GM21528 (cell line): ENCODE results near the gene CSTF3.

Experiments
- ATAC-seq: cut with Tn5 transposase; IDR thresholded peaks from one replicate; pipeline ENCODE4 v1.9.1; 2021; ENCODE audit warnings: mild to moderate bottlenecking, moderate library complexity; ENCODE audit not compliant: unreplicated experiment, low FRiP score

The CSTF3 gene

DNA sequence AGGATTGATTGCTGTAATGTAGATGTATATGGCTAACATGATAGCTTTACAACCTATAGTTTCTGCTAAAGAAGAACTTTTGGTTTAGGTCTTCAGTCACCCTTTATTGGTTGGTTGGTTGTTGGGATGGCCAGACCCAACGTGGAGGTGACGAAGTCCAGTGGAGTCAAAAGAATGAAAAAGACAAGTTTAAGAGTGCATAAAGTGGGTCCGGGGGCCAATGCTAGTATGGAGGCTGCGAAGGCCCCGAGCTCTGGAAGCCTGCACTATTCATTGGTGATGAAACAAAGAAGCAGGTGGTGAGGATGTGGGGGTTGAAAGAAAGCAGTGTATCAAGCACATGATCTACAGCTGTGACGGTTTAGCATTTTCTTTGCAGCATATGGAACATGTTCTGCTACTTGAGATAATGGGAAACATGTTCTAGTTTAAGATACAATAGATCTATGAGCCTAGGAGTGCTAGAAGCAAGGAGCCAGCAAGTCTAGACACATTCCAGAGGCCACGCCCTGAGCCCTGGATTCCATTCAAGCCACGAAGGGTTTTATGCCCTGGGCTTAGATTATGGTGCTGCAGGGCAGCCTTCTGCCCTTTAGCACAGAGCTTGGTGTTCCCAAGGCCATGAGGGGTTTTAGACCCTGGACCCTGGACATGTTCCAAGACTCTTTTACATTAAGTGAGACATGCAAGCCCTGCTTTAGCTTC lies 115.6 kb downstream of the CSTF3 start:
- ATAC-seq: no peak

DNA sequence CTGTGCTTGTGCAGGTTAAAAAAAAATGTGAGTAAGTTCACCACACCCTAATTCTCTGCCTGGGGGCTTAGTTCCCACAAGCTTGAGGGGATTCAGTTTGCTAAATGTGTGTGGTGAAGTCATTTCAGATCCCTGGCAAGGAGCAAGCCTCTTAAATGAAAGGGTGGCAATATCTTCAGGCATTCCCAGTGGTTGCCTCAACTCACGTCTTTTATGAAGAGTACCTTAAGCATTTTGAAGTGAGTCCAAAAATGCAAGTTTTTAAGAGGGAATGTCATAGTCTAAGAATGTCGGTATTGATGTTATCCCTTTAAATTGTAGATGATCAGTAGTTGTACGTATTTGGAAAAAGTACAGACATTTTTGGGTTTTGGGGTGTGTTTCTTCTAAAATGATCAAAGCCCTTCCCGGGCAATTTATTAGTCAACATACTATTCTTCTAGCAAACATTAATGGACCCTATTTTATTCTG lies 117.0 kb downstream of the CSTF3 start:
- no peak for ATAC-seq

DNA sequence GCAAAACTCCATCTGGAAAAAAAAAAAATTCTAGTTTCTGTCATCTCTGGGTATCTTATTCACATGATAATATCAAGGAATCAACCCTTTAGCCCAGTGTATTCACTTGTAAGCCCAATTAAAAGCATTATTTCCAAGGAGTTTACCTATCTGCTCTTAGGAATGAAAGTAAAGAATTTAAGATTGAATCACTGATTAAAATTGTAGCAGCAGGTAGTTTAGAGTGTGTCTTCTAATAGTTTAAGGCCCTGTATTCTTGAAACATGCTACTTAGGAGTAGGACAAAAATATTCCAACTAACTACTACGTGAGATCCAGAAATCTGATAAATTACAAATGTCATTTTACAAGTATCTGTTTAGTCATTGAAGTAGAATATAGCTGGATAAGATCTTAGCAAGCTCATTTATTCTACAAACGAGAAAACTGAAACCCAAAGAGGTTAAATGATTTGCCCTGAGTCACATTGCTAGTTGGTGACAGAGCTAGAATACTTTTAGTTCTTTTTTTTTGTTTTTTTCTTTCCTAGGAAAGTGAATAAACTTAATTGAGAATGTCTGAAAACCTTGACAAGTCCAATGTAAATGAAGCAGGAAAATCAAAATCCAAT lies 118.0 kb downstream of the CSTF3 start:
- no peak for ATAC-seq

- ATAC-seq: no peak
These were observed 120.3 kb downstream of the CSTF3 start for GRCh38 chr11:33040862-33041453.

DNA sequence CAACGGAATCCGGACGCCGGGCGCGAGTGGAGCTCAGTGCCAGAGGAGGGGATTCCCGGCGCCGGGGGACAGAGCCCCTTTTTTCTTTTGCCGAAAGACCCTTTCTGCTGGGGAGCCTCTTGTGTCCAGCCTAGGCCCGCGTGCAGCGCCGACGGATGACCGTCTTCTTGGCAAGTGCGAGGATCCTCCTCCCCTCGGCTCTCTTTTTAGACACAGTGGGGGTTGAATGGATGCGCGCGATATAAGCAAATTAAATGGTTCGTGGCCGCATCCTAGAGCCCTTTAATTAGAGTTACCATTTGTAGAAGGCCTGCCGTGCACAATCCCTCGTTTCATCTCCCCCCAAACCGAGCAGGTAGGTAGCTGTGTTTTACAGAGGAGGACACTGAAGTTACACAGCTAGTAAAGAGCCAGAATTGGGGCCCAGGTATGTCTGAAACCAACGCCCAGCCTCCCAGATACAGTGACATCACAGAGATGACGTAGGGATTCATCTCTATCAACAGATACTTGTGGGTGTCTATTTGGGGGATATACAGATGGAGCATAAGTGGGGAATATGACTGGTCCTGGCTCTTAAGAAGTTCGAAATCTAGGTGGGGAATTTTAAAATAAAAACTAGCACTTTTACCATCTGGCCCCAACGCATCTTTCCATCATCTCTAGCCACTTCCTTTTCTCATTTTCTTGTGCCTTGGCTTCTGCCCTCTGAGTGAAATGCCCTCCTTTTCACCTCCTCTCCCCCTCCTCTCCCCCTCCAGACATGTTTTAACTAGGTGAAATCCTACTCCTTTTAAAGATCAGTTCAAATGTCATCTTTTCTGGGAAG lies 121.0 kb downstream of the CSTF3 start:
- peak; percentile 23 for ATAC-seq

- peak; percentile 82 for ATAC-seq
These were observed 121.8 kb downstream of the CSTF3 start, which contains the start of gene TCP11L1 for GRCh38 chr11:33039274-33040032. TSS of gene TCP11L1 (plus strand) at chr11:33039572. CDS start at chr11:33043774, 4,202 bp downstream.

DNA sequence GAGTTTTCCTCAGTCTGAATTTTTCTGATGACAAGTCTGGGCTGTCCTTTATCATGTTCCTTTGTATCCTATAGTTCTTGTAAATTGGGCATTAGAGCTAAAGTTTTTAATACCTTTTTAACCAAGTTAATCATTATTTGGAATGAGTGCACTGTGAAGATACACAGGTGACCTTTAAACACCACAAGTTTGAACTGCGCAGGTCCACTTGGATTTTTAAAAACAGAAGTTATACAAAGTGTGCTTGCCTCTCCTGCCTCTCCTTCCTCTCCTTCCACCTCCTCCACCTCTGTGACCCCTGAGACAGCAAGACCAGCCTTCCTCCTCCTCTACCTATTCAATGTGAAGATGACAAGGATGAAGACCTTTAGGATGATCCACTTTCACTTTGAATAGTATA lies 126.3 kb downstream of the CSTF3 start:
- ATAC-seq: no peak
